HG03097 (cell line): ENCODE results near the gene PCNX3.
"Not testable (repeated sequence)": the region's sequence is repeated elsewhere in the genome, so short reads cannot be mapped to it uniquely, and the experiment has no call there.

Source experiments
- ATAC-seq: cut with Tn5 transposase; IDR thresholded peaks from one replicate; pipeline ENCODE4 v1.9.1; 2021; ENCODE audit not compliant: unreplicated experiment, low FRiP score

Gene PCNX3

GRCh38 chr11:65680192-65680743, 64.7 kb downstream of the PCNX3 start:
- no peak for ATAC-seq

- not testable (repeated sequence) for ATAC-seq
Measured at GRCh38 chr11:65683480-65683879, 67.9 kb downstream of the PCNX3 start.

- ATAC-seq: no peak
Measured at GRCh38 chr11:65685981-65686380, 70.4 kb downstream of the PCNX3 start.
